ENCODE measurements around the gene KERA.

GRCh38 chr12:91059211-91059610, 1.4 kb upstream of the KERA start:
- TF ChIP-seq CTCF (IDR thresholded peaks at IDR 0.05) = no peak
- no peak for TF ChIP-seq POLR2A (IDR thresholded peaks at IDR 0.05)

Data from right lobe of liver (tissue), 4 donors.